ENCODE data around the gene WDR37.
"Not testable (repeated sequence)": the region's sequence is repeated elsewhere in the genome, so short reads cannot be mapped to it uniquely, and the experiment has no call there.

DNA sequence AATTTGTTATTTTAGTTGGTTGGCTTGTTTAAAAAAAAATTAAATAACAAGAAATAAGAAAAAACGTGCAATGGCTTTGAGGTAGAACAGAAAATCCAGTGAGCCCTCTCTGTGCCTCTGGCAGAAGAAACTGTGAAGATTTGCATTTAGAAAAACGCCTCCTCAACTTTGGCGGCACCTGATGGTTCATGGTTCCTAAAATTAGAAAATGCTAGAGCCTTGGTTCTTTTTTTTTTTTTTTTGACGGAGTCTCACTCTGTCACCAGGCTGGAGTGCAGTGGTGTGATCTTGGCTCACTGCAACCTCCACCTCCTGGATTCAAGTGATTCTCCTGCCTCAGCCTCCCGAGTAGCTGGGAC, 105.1 kb downstream of the WDR37 start:
- TF ChIP-seq, protein P1, sequence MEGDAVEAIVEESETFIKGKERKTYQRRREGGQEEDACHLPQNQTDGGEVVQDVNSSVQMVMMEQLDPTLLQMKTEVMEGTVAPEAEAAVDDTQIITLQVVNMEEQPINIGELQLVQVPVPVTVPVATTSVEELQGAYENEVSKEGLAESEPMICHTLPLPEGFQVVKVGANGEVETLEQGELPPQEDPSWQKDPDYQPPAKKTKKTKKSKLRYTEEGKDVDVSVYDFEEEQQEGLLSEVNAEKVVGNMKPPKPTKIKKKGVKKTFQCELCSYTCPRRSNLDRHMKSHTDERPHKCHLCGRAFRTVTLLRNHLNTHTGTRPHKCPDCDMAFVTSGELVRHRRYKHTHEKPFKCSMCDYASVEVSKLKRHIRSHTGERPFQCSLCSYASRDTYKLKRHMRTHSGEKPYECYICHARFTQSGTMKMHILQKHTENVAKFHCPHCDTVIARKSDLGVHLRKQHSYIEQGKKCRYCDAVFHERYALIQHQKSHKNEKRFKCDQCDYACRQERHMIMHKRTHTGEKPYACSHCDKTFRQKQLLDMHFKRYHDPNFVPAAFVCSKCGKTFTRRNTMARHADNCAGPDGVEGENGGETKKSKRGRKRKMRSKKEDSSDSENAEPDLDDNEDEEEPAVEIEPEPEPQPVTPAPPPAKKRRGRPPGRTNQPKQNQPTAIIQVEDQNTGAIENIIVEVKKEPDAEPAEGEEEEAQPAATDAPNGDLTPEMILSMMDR (IDR thresholded peaks at IDR 0.05) = not testable (repeated sequence)
- not testable (repeated sequence) for TF ChIP-seq POLR2A (IDR thresholded peaks at IDR 0.05; ENCODE audit: low read length); EP300 (IDR thresholded peaks at IDR 0.05); MAFK (IDR thresholded peaks at IDR 0.05; ENCODE audit: partially characterized antibody); RAD21 (conservative IDR thresholded peaks at IDR 0.05 in 1 of 2, IDR thresholded peaks at IDR 0.05 in 1 of 2)
- TF ChIP-seq, protein P2, sequence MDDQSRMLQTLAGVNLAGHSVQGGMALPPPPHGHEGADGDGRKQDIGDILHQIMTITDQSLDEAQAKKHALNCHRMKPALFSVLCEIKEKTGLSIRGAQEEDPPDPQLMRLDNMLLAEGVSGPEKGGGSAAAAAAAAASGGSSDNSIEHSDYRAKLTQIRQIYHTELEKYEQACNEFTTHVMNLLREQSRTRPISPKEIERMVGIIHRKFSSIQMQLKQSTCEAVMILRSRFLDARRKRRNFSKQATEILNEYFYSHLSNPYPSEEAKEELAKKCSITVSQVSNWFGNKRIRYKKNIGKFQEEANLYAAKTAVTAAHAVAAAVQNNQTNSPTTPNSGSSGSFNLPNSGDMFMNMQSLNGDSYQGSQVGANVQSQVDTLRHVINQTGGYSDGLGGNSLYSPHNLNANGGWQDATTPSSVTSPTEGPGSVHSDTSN (IDR thresholded peaks at IDR 0.05) = not testable (repeated sequence)
